H9 (cell line): ENCODE results near the gene ERCC4. TPM values are rescaled to one million over a fixed set of nuclear protein-coding genes. Genes with fewer than 3 reads are reported as not detected.

Source experiments
- DNase-seq: peaks from one replicate; pipeline ENCODE4 v3.0.0-alpha.2; 2017
- H2AFZ ChIP-seq: one replicate; pipeline ENCODE4 v1.6.1; 2013; ENCODE audit warnings: mild to moderate bottlenecking, low read length, control low read depth, moderate library complexity
- H2AK5ac ChIP-seq: 2 replicates; pipeline ENCODE4 v1.6.1; 2013; ENCODE audit warnings: low read length, control low read depth, mixed read lengths; ENCODE audit not compliant: insufficient read length
- H2BK120ac ChIP-seq: one replicate; pipeline ENCODE4 v1.6.1; 2013; ENCODE audit warnings: low read depth, mild to moderate bottlenecking, low read length, control low read depth, inconsistent platforms; ENCODE audit not compliant: poor library complexity, severe bottlenecking
- H2BK12ac ChIP-seq: 2 replicates; pipeline ENCODE4 v1.6.1; 2013; ENCODE audit warnings: low read length, control low read depth, mixed read lengths, low read depth; ENCODE audit not compliant: insufficient read length
- H2BK15ac ChIP-seq: 2 replicates; pipeline ENCODE4 v1.6.1; 2013; ENCODE audit warnings: low read depth, low read length, control low read depth
- H2BK20ac ChIP-seq: one replicate; pipeline ENCODE4 v1.6.1; 2013; ENCODE audit warnings: low read depth, mild to moderate bottlenecking, low read length, control low read depth, inconsistent platforms; ENCODE audit not compliant: poor library complexity, severe bottlenecking
- H2BK5ac ChIP-seq: 2 replicates; pipeline ENCODE4 v1.6.1; 2013; ENCODE audit warnings: low read length, control low read depth, mixed read lengths; ENCODE audit not compliant: insufficient read length
- H3K14ac ChIP-seq: 2 replicates; pipeline ENCODE4 v1.6.1; 2013; ENCODE audit warnings: low read length, control low read depth; ENCODE audit not compliant: insufficient read depth
- H3K18ac ChIP-seq: 2 replicates; pipeline ENCODE4 v1.6.1; 2013; ENCODE audit warnings: low read depth, mild to moderate bottlenecking, mixed read lengths, low read length, control low read depth; ENCODE audit not compliant: insufficient read length
- H3K23ac ChIP-seq: 2 replicates; pipeline ENCODE4 v1.6.1; 2013; ENCODE audit warnings: low read length, control low read depth, mixed read lengths, low read depth; ENCODE audit not compliant: insufficient read length
- H3K23me2 ChIP-seq: 2 replicates; pipeline ENCODE4 v1.6.1; 2013; ENCODE audit warnings: low read depth, mild to moderate bottlenecking, mixed read lengths, low read length, control low read depth; ENCODE audit not compliant: insufficient read length, poor library complexity, severe bottlenecking
- H3K27ac ChIP-seq: 2 replicates; pipeline ENCODE4 v1.5.1; 2013; ENCODE audit warnings: low read length, control low read depth, mixed read lengths, low read depth; ENCODE audit not compliant: insufficient read length
- H3K27me3 ChIP-seq: 2 replicates; pipeline ENCODE4 v1.6.1; 2013; ENCODE audit warnings: low read length, control low read depth, inconsistent platforms; ENCODE audit not compliant: insufficient read depth
- H3K4ac ChIP-seq: 2 replicates; pipeline ENCODE4 v1.6.1; 2013; ENCODE audit warnings: low read depth, mild to moderate bottlenecking, control low read depth, inconsistent platforms, low read length, moderate library complexity
- H3K4me1 ChIP-seq: 2 replicates; pipeline ENCODE4 v1.6.1; 2013; ENCODE audit warnings: low read length, control low read depth, inconsistent platforms; ENCODE audit not compliant: insufficient read depth
- H3K4me2 ChIP-seq: 2 replicates; pipeline ENCODE4 v1.6.1; 2013; ENCODE audit warnings: low read length, control low read depth, mixed read lengths; ENCODE audit not compliant: insufficient read length, insufficient read depth
- H3K56ac ChIP-seq: 2 replicates; pipeline ENCODE4 v1.6.1; 2013; ENCODE audit warnings: low read depth, mild to moderate bottlenecking, mixed read lengths, low read length, control low read depth; ENCODE audit not compliant: insufficient read length
- H3K79me1 ChIP-seq: 2 replicates; pipeline ENCODE4 v1.6.1; 2013; ENCODE audit warnings: low read depth, mild to moderate bottlenecking, moderate library complexity, low read length, control low read depth, inconsistent platforms; ENCODE audit not compliant: insufficient read depth, poor library complexity, severe bottlenecking
- H3K79me2 ChIP-seq: 2 replicates; pipeline ENCODE4 v1.6.1; 2013; ENCODE audit warnings: low read length, control low read depth, inconsistent platforms; ENCODE audit not compliant: insufficient read depth
- H3K9ac ChIP-seq: 2 replicates; pipeline ENCODE4 v1.6.1; 2013; ENCODE audit warnings: low read length, control low read depth, mixed read lengths; ENCODE audit not compliant: insufficient read length; ENCODE audit errors: extremely low read depth
- H3K9me3 ChIP-seq: one replicate; pipeline ENCODE4 v1.6.1; 2013; ENCODE audit warnings: low read depth, low read length, inconsistent platforms; ENCODE audit not compliant: control insufficient read depth
- H3T11ph ChIP-seq: one replicate; pipeline ENCODE4 v1.6.1; 2013; ENCODE audit warnings: mild to moderate bottlenecking, low read length, control low read depth, inconsistent platforms
- H4K20me1 ChIP-seq: one replicate; pipeline ENCODE4 v1.6.1; 2013; ENCODE audit not compliant: control insufficient read depth, insufficient read length, insufficient read depth
- H4K5ac ChIP-seq: 2 replicates; pipeline ENCODE4 v1.6.1; 2013; ENCODE audit warnings: low read depth, mild to moderate bottlenecking, mixed read lengths, low read length, control low read depth; ENCODE audit not compliant: insufficient read length
- H4K8ac ChIP-seq: replicated peaks from 2 replicates; pipeline ENCODE4 v1.6.1; 2013; ENCODE audit warnings: low read length, control low read depth, mixed read lengths, low read depth; ENCODE audit not compliant: insufficient read length
- H4K91ac ChIP-seq: 2 replicates; pipeline ENCODE4 v1.6.1; 2013; ENCODE audit warnings: low read depth, mild to moderate bottlenecking, moderate library complexity, mixed read lengths, low read length, control low read depth; ENCODE audit not compliant: insufficient read length
- H3K27ac Mint-ChIP-seq, 3 experiments: 2 replicates in 2 of 3; 3 replicates in 1 of 3; pipeline ENCODE4 v1.8.0; 2020 to 2021; ENCODE audit warnings: mixed read lengths in 3 of 3, mild to moderate bottlenecking in 1 of 3, moderate library complexity in 1 of 3
- H3K27me3 Mint-ChIP-seq: 2 replicates; pipeline ENCODE4 v1.8.0; 2021; ENCODE audit warnings: low read depth, mild to moderate bottlenecking, moderate library complexity, mixed read lengths
- H3K36me3 Mint-ChIP-seq, 3 experiments: 2 replicates in 2 of 3; 3 replicates in 1 of 3; pipeline ENCODE4 v1.8.0; 2020 to 2021; ENCODE audit warnings: low read depth in 3 of 3, mixed read lengths in 3 of 3; ENCODE audit not compliant: insufficient read depth in 1 of 3
- H3K4me1 Mint-ChIP-seq, 2 experiments: 2 replicates each; pipeline ENCODE4 v1.8.0; 2020; ENCODE audit warnings: mixed read lengths in 2 of 2
- H3K4me3 Mint-ChIP-seq, 2 experiments: 2 replicates in 1 of 2; 3 replicates in 1 of 2; pipeline ENCODE4 v1.8.0; 2020 to 2021; ENCODE audit warnings: mild to moderate bottlenecking in 2 of 2, mixed read lengths in 2 of 2, moderate library complexity in 1 of 2
- H3K9me3 Mint-ChIP-seq, 2 experiments: 2 replicates in 1 of 2; 3 replicates in 1 of 2; pipeline ENCODE4 v1.8.0; 2020; ENCODE audit warnings: mild to moderate bottlenecking in 2 of 2, mixed read lengths in 2 of 2, moderate library complexity in 1 of 2
- CTCF ChIP-seq: fragments of 200-600 bp; sonication (generic); conservative IDR thresholded peaks from 3 replicates; pipeline ENCODE4 v1.8.0; 2021; ENCODE audit warnings: antibody characterized with exemption, mild to moderate bottlenecking
- WGBS: extraction: QIAGEN DNeasy Blood & Tissue Kit; methylation state at CpG from one replicate; pipeline ENCODE4 v1.1.7; 2013; ENCODE audit warnings: missing lambda C conversion rate, low lambda C conversion rate, mixed read lengths; ENCODE audit not compliant: insufficient read length; ENCODE audit errors: extremely low coverage; 5-methylcytosine and 5-hydroxymethylcytosine counted together
- total RNA-seq: library from RNA; stranded (reverse); gene quantifications from 2 replicates; pipeline ENCODE4 v1.2.1, GENCODE V29; 2021

Gene ERCC4
- total RNA-seq, 1 experiment from 2014 or later: 15.6 TPM

DNA sequence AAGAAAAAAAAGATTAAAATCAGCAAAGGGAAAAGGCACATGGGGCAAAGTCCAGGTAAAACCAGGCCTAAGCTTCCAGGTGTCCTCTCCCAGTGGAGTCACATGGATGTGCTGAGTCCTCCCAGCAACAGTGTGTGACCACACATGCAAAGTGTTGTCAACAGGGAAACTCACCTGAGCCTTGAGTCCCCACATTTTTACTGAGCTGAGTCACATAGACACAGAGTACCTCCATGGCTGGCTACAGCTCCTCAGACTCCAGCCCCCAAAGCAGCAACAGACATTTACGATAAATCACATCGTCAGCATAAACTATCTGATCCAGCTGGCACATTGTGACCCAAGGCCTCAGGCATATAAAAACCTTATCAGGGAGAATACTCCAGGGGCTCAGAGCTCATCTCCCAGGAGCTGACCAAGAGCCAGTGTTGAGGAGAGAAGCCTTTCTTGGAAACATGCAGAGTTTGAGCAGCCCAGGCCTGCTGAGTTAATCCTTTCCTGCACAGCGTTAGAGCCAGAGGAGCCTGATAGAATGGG lies 20.5 kb downstream of the ERCC4 start:
- Mint-ChIP-seq H3K4me3 (no peak overlapping the region), H3K9me3 (no peaks in the 10 kb centered on the region), H3K27ac (peak overlapping the region; percentile 76 to 96 (median 88); a peak in 6 of 7 replicates), H3K4me1 (peaks cover 9 to 10% of the 10 kb centered on the region in 2 experiments), H3K36me3 (peaks cover 8 to 34% (median 24%) of the 10 kb centered on the region in 3 experiments; a peak in 5 of 7 replicates), H3K27me3 (no peaks in the 10 kb centered on the region)
- DNase-seq: no peak
- Histone ChIP-seq H3K18ac (no peak overlapping the region), H3K4me2 (no peak overlapping the region), H3K4ac (no peak overlapping the region), H3K4me1 (no peaks in the 10 kb centered on the region), H2BK20ac (no peak overlapping the region), H2AK5ac (no peak overlapping the region), H3K79me2 (no peaks in the 10 kb centered on the region), H3K27ac (no peak overlapping the region), H2AFZ (no peak overlapping the region), H2BK5ac (no peak overlapping the region), H4K8ac (no peak overlapping the region), H2BK120ac (no peak overlapping the region), H3K79me1 (no peaks in the 10 kb centered on the region), H2BK12ac (no peak overlapping the region), H4K91ac (no peak overlapping the region), H2BK15ac (no peak overlapping the region), H3K56ac (no peak overlapping the region), H3K9me3 (no peaks in the 10 kb centered on the region), H3K23me2 (no peaks in the 10 kb centered on the region), H3T11ph (no peak overlapping the region), H3K9ac (no peak overlapping the region), H3K23ac (no peak overlapping the region), H4K20me1 (no peaks in the 10 kb centered on the region), H4K5ac (no peak overlapping the region), H3K27me3 (no peaks in the 10 kb centered on the region), H3K14ac (no peak overlapping the region)
- TF ChIP-seq CTCF: no peak
- no CpG with 5 or more reads among the region's 3 CpGs for WGBS
